Left kidney (tissue), 2 donors: ENCODE results near the gene MEOX2. TPM values are rescaled to one million over a fixed set of nuclear protein-coding genes. Genes with fewer than 3 reads are reported as not detected.

Experiments
- DNase-seq: peaks from one replicate; pipeline ENCODE4 v3.0.0-alpha.2; 2013
- polyA plus RNA-seq: library from polyadenylated mRNA; unstranded; fragments of 120-200 nt; gene quantifications from one replicate; pipeline ENCODE4 v1.2.1, GENCODE V29; 2013; ENCODE audit not compliant: insufficient read length

Gene MEOX2
- polyA plus RNA-seq, 1 donor, result 1.6 TPM

- DNase-seq, result no peak
Measured at GRCh38 chr7:15612205-15612604, 74.3 kb downstream of the MEOX2 start.

GRCh38 chr7:15610503-15610902, 76.0 kb downstream of the MEOX2 start:
- DNase-seq, result no peak

- no peak for DNase-seq
Measured at GRCh38 chr7:15609287-15609686, 77.2 kb downstream of the MEOX2 start.

- DNase-seq, result no peak
Measured at GRCh38 chr7:15607529-15608210, 78.8 kb downstream of the MEOX2 start.

GRCh38 chr7:15606561-15606960, 79.9 kb downstream of the MEOX2 start:
- DNase-seq, result no peak

- DNase-seq, result no peak
Measured at GRCh38 chr7:15604166-15604565, 82.3 kb downstream of the MEOX2 start.

- no peak for DNase-seq
Measured at GRCh38 chr7:15603124-15603523, 83.4 kb downstream of the MEOX2 start.

GRCh38 chr7:15602236-15602635, 84.2 kb downstream of the MEOX2 start:
- DNase-seq, result peak; percentile 22

- DNase-seq, result no peak
Measured at GRCh38 chr7:15601175-15601574, 85.3 kb downstream of the MEOX2 start.

- no peak for DNase-seq
Measured at GRCh38 chr7:15600298-15600697, 86.2 kb downstream of the MEOX2 start.

GRCh38 chr7:15594461-15594860, 92.0 kb downstream of the MEOX2 start:
- DNase-seq, result no peak

- DNase-seq, result no peak
Measured at GRCh38 chr7:15593382-15593781, 93.1 kb downstream of the MEOX2 start.

- no peak for DNase-seq
Measured at GRCh38 chr7:15586266-15586665, 100.2 kb downstream of the MEOX2 start.

GRCh38 chr7:15584575-15584974, 101.9 kb downstream of the MEOX2 start:
- DNase-seq, result no peak

GRCh38 chr7:15582773-15583172, 103.7 kb downstream of the MEOX2 start:
- no peak for DNase-seq

GRCh38 chr7:15581352-15581951, 105.0 kb downstream of the MEOX2 start:
- DNase-seq, result no peak

- DNase-seq, result no peak
Measured at GRCh38 chr7:15580604-15581351, 105.7 kb downstream of the MEOX2 start.

- no peak for DNase-seq
Measured at GRCh38 chr7:15577600-15577999, 108.9 kb downstream of the MEOX2 start.

- DNase-seq, result no peak
Measured at GRCh38 chr7:15571301-15571878, 115.1 kb downstream of the MEOX2 start.

GRCh38 chr7:15567652-15568051, 118.8 kb downstream of the MEOX2 start:
- DNase-seq, result no peak

GRCh38 chr7:15567036-15567435, 119.4 kb downstream of the MEOX2 start:
- no peak for DNase-seq

- no peak for DNase-seq
Measured at GRCh38 chr7:15566476-15566875, 120.0 kb downstream of the MEOX2 start.

GRCh38 chr7:15561835-15562234, 124.6 kb downstream of the MEOX2 start, which contains the start of gene AGMO:
TSS of gene AGMO (minus strand) at chr7:15562015.
- DNase-seq, result no peak
